H1 (cell line): ENCODE results near the gene SPATS2L. TPM values are rescaled to one million over a fixed set of nuclear protein-coding genes. Genes with fewer than 3 reads are reported as not detected.

Experiments used
- CTCF ChIA-PET: fragments of 300-600 bp; sonication (Branson Sonifier 250); formaldehyde crosslinking; loops from one replicate; lab custom pipeline; 2021; ENCODE audit not compliant: partially characterized antibody; lab: Charles Lee
- POLR2A ChIA-PET: fragments of 300-600 bp; sonication (Branson Sonifier 250); formaldehyde crosslinking; loops from one replicate; lab custom pipeline; 2021; ENCODE audit warnings: inconsistent platforms; ENCODE audit not compliant: partially characterized antibody; lab: Charles Lee
- DNase-seq, 2 experiments: peaks; one replicate each; pipeline versions ENCODE4 v3.0.0 to v3.0.0-alpha.2; 2010 to 2022; ENCODE audit warnings: low spot score in 2 of 2, low read depth in 1 of 2, mixed read lengths in 1 of 2
- FAIRE-seq: peaks from 2 replicates; lab custom pipeline; 2011; peaks lifted over from hg19 to GRCh38; lab: Jason Lieb, UNC
- H2AFZ ChIP-seq: 2 replicates; pipeline ENCODE4 v1.8.1; 2012; ENCODE audit warnings: low read length, inconsistent platforms
- H2AK5ac ChIP-seq: 2 replicates; pipeline ENCODE4 v1.6.1; 2013; ENCODE audit warnings: low read depth, low read length
- H2BK120ac ChIP-seq: replicated peaks from 2 replicates; pipeline ENCODE3; 2013; ENCODE audit warnings: low read depth, low read length, inconsistent platforms
- H2BK12ac ChIP-seq: 2 replicates; pipeline ENCODE4 v1.6.1; 2013; ENCODE audit warnings: low read depth, low read length
- H2BK15ac ChIP-seq: 2 replicates; pipeline ENCODE4 v1.6.1; 2013; ENCODE audit warnings: low read length
- H2BK20ac ChIP-seq: 2 replicates; pipeline ENCODE4 v1.6.1; 2013; ENCODE audit warnings: low read length
- H2BK5ac ChIP-seq: 2 replicates; pipeline ENCODE4 v1.6.1; 2013; ENCODE audit warnings: low read depth, low read length
- H3K14ac ChIP-seq: 2 replicates; pipeline ENCODE4 v1.6.1; 2013; ENCODE audit warnings: inconsistent platforms; ENCODE audit not compliant: insufficient read length
- H3K18ac ChIP-seq: 2 replicates; pipeline ENCODE4 v1.6.1; 2013; ENCODE audit warnings: low read length; ENCODE audit errors: extremely low read depth
- H3K23ac ChIP-seq: 2 replicates; pipeline ENCODE4 v1.6.1; 2013; ENCODE audit warnings: inconsistent platforms; ENCODE audit not compliant: insufficient read length
- H3K23me2 ChIP-seq: 2 replicates; pipeline ENCODE4 v1.6.1; 2013; ENCODE audit warnings: low read depth, low read length
- H3K27ac ChIP-seq: 2 replicates; pipeline ENCODE4 v1.6.1; 2011; ENCODE audit warnings: low read depth, low read length, inconsistent platforms
- H3K27me3 ChIP-seq, 4 experiments: replicated peaks in 1 of 4; 1 replicate in 1 of 4; 2 replicates in 3 of 4; pipeline versions ENCODE4 v1.6.1 to v1.8.1; 2011 to 2013; ENCODE audit warnings: low read length in 3 of 4, mild to moderate bottlenecking in 3 of 4, inconsistent platforms in 2 of 4, mixed read lengths in 2 of 4, moderate library complexity in 1 of 4; ENCODE audit not compliant: control insufficient read depth in 3 of 4, insufficient read depth in 3 of 4; ENCODE audit errors: extremely low read depth in 1 of 4
- H3K36me3 ChIP-seq, 4 experiments: 2 replicates each; pipeline versions ENCODE4 v1.6.1 to v1.8.1; 2011 to 2013; ENCODE audit warnings: mild to moderate bottlenecking in 4 of 4, low read length in 3 of 4, moderate library complexity in 2 of 4, control low read depth in 1 of 4, inconsistent platforms in 1 of 4; ENCODE audit not compliant: insufficient read depth in 4 of 4, control insufficient read depth in 2 of 4
- H3K4ac ChIP-seq: replicated peaks from 2 replicates; pipeline ENCODE3; 2013; ENCODE audit warnings: low read length, low read depth, mixed read lengths, inconsistent platforms; ENCODE audit not compliant: insufficient read length
- H3K4me1 ChIP-seq, 4 experiments: replicated peaks in 1 of 4; 1 replicate in 1 of 4; 2 replicates in 3 of 4; pipeline versions ENCODE4 v1.6.1 to v1.8.1; 2011 to 2013; ENCODE audit warnings: low read length in 3 of 4, inconsistent platforms in 2 of 4, mixed read lengths in 1 of 4; ENCODE audit not compliant: insufficient read depth in 4 of 4, control insufficient read depth in 3 of 4
- H3K4me2 ChIP-seq, 2 experiments: 2 replicates each; pipeline versions ENCODE4 v1.6.1 to v1.8.1; 2011 to 2013; ENCODE audit warnings: low read depth in 2 of 2, low read length in 2 of 2, control low read depth in 1 of 2, inconsistent platforms in 1 of 2, mild to moderate bottlenecking in 1 of 2; ENCODE audit not compliant: insufficient read depth in 1 of 2
- H3K4me3 ChIP-seq, 4 experiments: fragments of 200-600, 300-600 bp in 1 of 4; sonication (generic), shearing (Covaris generic), sonication (Bioruptor Twin) in 1 of 4; 2 replicates each; pipeline versions ENCODE4 v1.5.1 to v1.8.1; 2011 to 2016; ENCODE audit warnings: low read length in 4 of 4, low read depth in 3 of 4, control low read depth in 2 of 4, inconsistent platforms in 2 of 4, mild to moderate bottlenecking in 2 of 4, mixed read lengths in 1 of 4, moderate library complexity in 1 of 4; ENCODE audit not compliant: insufficient read depth in 2 of 4; ENCODE audit errors: extremely low read depth in 1 of 4
- H3K56ac ChIP-seq: replicated peaks from 2 replicates; pipeline ENCODE3; 2013; ENCODE audit warnings: low read depth, mild to moderate bottlenecking, mixed read lengths, low read length, inconsistent platforms; ENCODE audit not compliant: insufficient read length
- H3K79me1 ChIP-seq: 2 replicates; pipeline ENCODE4 v1.6.1; 2013; ENCODE audit warnings: low read depth, low read length, control low read depth
- H3K79me2 ChIP-seq, 2 experiments: 2 replicates each; pipeline versions ENCODE4 v1.6.1 to v1.8.1; 2012 to 2013; ENCODE audit warnings: low read length in 2 of 2, mild to moderate bottlenecking in 2 of 2, inconsistent platforms in 1 of 2; ENCODE audit not compliant: insufficient read depth in 2 of 2, control insufficient read depth in 1 of 2
- H3K9ac ChIP-seq, 4 experiments: replicated peaks in 1 of 4; 1 replicate in 1 of 4; 2 replicates in 3 of 4; pipeline versions ENCODE4 v1.6.1 to v1.8.1; 2011 to 2013; ENCODE audit warnings: low read depth in 3 of 4, low read length in 3 of 4, control low read depth in 2 of 4, mild to moderate bottlenecking in 2 of 4, moderate library complexity in 2 of 4, inconsistent platforms in 1 of 4; ENCODE audit errors: extremely low read depth in 1 of 4
- H3K9me3 ChIP-seq, 2 experiments: 2 replicates each; pipeline versions ENCODE4 v1.6.1 to v1.8.1; 2012 to 2013; ENCODE audit warnings: mild to moderate bottlenecking in 2 of 2, moderate library complexity in 2 of 2, control low read depth in 1 of 2, inconsistent platforms in 1 of 2, low read depth in 1 of 2, low read length in 1 of 2, mixed read lengths in 1 of 2; ENCODE audit not compliant: insufficient read depth in 2 of 2
- H4K20me1 ChIP-seq, 2 experiments: replicated peaks in 1 of 2; 2 replicates each; pipeline versions ENCODE3 to v1.8.1; 2011 to 2013; ENCODE audit warnings: inconsistent platforms in 2 of 2, low read length in 2 of 2, mild to moderate bottlenecking in 1 of 2; ENCODE audit not compliant: insufficient read depth in 2 of 2, control insufficient read depth in 1 of 2
- H4K5ac ChIP-seq: 2 replicates; pipeline ENCODE4 v1.6.1; 2013; ENCODE audit warnings: low read length, low read depth, mixed read lengths, inconsistent platforms; ENCODE audit not compliant: insufficient read length
- H4K8ac ChIP-seq: 2 replicates; pipeline ENCODE4 v1.8.0; 2013; ENCODE audit warnings: mild to moderate bottlenecking, moderate library complexity, low read length, inconsistent platforms; ENCODE audit not compliant: insufficient read depth; ENCODE audit errors: extremely low read depth
- H4K91ac ChIP-seq: replicated peaks from 2 replicates; pipeline ENCODE3; 2013; ENCODE audit warnings: low read length, mixed read lengths, inconsistent platforms; ENCODE audit not compliant: insufficient read length
- BCL11A ChIP-seq, 2 experiments: IDR thresholded peaks; one replicate each; pipeline ENCODE4 v1.6.1; 2011; ENCODE audit warnings: low read depth in 2 of 2, low read length in 2 of 2, mild to moderate bottlenecking in 2 of 2
- CBX5 ChIP-seq: fragments of 300-800, 300-1000 bp; sonication (generic); IDR thresholded peaks from 2 replicates; pipeline ENCODE4 v1.7.1; 2016; ENCODE audit warnings: antibody characterized with exemption, low read length, low read depth
- CHD1 ChIP-seq: IDR thresholded peaks from 2 replicates; pipeline ENCODE4 v1.6.1; 2012; ENCODE audit warnings: low read depth, low read length, improper control_type of control experiment
- EGR1 ChIP-seq: IDR thresholded peaks from 2 replicates; pipeline ENCODE4 v1.6.1; 2011; ENCODE audit warnings: low read depth, low read length, borderline replicate concordance
- HDAC6 ChIP-seq: IDR thresholded peaks from one replicate; pipeline ENCODE4 v1.7.1; 2012; ENCODE audit warnings: low read depth, mild to moderate bottlenecking, inconsistent platforms, low read length, moderate library complexity
- MAFK ChIP-seq: IDR thresholded peaks from 2 replicates; pipeline ENCODE4 v1.6.1; 2012; ENCODE audit warnings: low read depth, mild to moderate bottlenecking, improper control_type of control experiment, low read length
- MAX ChIP-seq: IDR thresholded peaks from 2 replicates; pipeline ENCODE4 v1.6.1; 2012; ENCODE audit warnings: inconsistent platforms
- NANOG ChIP-seq: IDR thresholded peaks from 2 replicates; pipeline ENCODE4 v1.6.1; 2011; ENCODE audit warnings: low read length, low read depth, mild to moderate bottlenecking, inconsistent platforms; ENCODE audit not compliant: insufficient read depth, poor library complexity, severe bottlenecking
- POLR2A ChIP-seq, 2 experiments: IDR thresholded peaks; 1 replicate in 1 of 2; 2 replicates in 1 of 2; pipeline ENCODE4 v1.6.1; 2011; ENCODE audit warnings: low read depth in 2 of 2, low read length in 2 of 2, mild to moderate bottlenecking in 2 of 2; ENCODE audit errors: control extremely low read depth in 1 of 2
- POLR2AphosphoS5 ChIP-seq: IDR thresholded peaks from 2 replicates; pipeline ENCODE4 v1.6.1; 2011; ENCODE audit warnings: low read depth, low read length
- RXRA ChIP-seq: IDR thresholded peaks from 2 replicates; pipeline ENCODE4 v1.6.1; 2011; ENCODE audit warnings: low read depth, mild to moderate bottlenecking, low read length, moderate library complexity; ENCODE audit not compliant: insufficient read depth
- SP2 ChIP-seq: IDR thresholded peaks from 2 replicates; pipeline ENCODE4 v1.6.1; 2012; ENCODE audit warnings: mild to moderate bottlenecking, low read length, inconsistent platforms
- SP4 ChIP-seq: IDR thresholded peaks from 2 replicates; pipeline ENCODE4 v1.6.1; 2012; ENCODE audit warnings: low read length, inconsistent platforms
- TEAD4 ChIP-seq: IDR thresholded peaks from 2 replicates; pipeline ENCODE4 v1.6.1; 2012; ENCODE audit warnings: low read depth, low read length, inconsistent platforms, mixed read lengths
- USF2 ChIP-seq: IDR thresholded peaks from 2 replicates; pipeline ENCODE4 v1.6.1; 2011; ENCODE audit warnings: low read length, improper control_type of control experiment
- WGBS, 2 experiments: shearing (Covaris generic) in 1 of 2; methylation state at CpG; one replicate each; pipeline versions ENCODE4 v1.1.6 to v1.1.7; 2013 to 2015; ENCODE audit warnings: low lambda C conversion rate in 2 of 2, mixed read lengths in 2 of 2, inconsistent platforms in 1 of 2, low coverage in 1 of 2, missing lambda C conversion rate in 1 of 2; ENCODE audit not compliant: insufficient replicate concordance in 2 of 2, insufficient coverage in 1 of 2, insufficient read length in 1 of 2; ENCODE audit errors: extremely low coverage in 1 of 2, missing lambda C conversion rate in 1 of 2; 5-methylcytosine and 5-hydroxymethylcytosine counted together
- polyA plus RNA-seq, 7 experiments: library from polyadenylated mRNA; depleted of rRNA in 3 of 7; stranded (reverse) in 5 of 7; unstranded in 2 of 7; fragments of >200 nt in 5 of 7; fragments of 200-250 nt in 2 of 7; gene quantifications; 1 replicate in 5 of 7; 2 replicates in 1 of 7; 4 replicates in 1 of 7; pipeline versions ENCODE4 v1.2.1 to v1.2.3, GENCODE V29; 2011 to 2013; ENCODE audit warnings: missing spikeins in 2 of 7, mixed read lengths in 2 of 7
- total RNA-seq: library from RNA; stranded (reverse); fragmentation: NEBNext Ultra II Directional; extraction: Animal tissue kit (Norgen Biotek cat#: 25700); gene quantifications from 2 replicates; pipeline ENCODE4 v1.2.1, GENCODE V29; 2021

Gene SPATS2L
- total and polyA plus RNA-seq, 2 of the 8 experiments (the other 6 are each of a cell fraction or from before 2014, with no cell fraction given), result 67.3 to 189 TPM

GRCh38 chr2:200258081-200258480 is 48.4 kb upstream of the SPATS2L start:
- H3K4me1 ChIP-seq, result no peaks in the 10 kb centered on the region; a peak in 1 of 7 replicates
- no peak overlapping the region for H3K27ac ChIP-seq
- no peak overlapping the region; the same call in 1 of the 2 replicates for H2AFZ ChIP-seq
- H3K18ac ChIP-seq, result no peak overlapping the region
- POLR2A ChIA-PET, result no interaction called here
- H4K8ac ChIP-seq, result no peak overlapping the region
- H2BK20ac ChIP-seq, result no peak overlapping the region
- H4K20me1 ChIP-seq, result no peaks in the 10 kb centered on the region
- H3K27me3 ChIP-seq, result no peaks in the 10 kb centered on the region
- no peaks in the 10 kb centered on the region for H3K79me2 ChIP-seq
- DNase-seq, result no peak
- H3K23me2 ChIP-seq, result no peaks in the 10 kb centered on the region
- H3K9me3 ChIP-seq, result peaks cover 6% of the 10 kb centered on the region in 2 experiments; a peak in 2 of 4 replicates
- H4K91ac ChIP-seq, result no peak overlapping the region
- H3K36me3 ChIP-seq, result no peaks in the 10 kb centered on the region
- FAIRE-seq, result no peak
- H2BK12ac ChIP-seq, result no peak overlapping the region
- H2AK5ac ChIP-seq, result no peak overlapping the region
- H3K4ac ChIP-seq, result no peak overlapping the region
- H4K5ac ChIP-seq, result no peak overlapping the region
- H3K4me3 ChIP-seq, result no peak overlapping the region
- CTCF ChIA-PET, result no interaction called here
- H3K4me2 ChIP-seq, result no peak overlapping the region
- no peak overlapping the region for H3K56ac ChIP-seq
- H3K14ac ChIP-seq, result no peak overlapping the region
- WGBS, 2 experiments, result 90% methylated on average over 5 of the region's 5 CpGs; no CpG with 5 or more reads in 1 of the 2 experiments
- no peak overlapping the region for H2BK15ac ChIP-seq
- no peak overlapping the region for H3K23ac ChIP-seq
- no peak overlapping the region for H3K9ac ChIP-seq
- H2BK120ac ChIP-seq, result no peak overlapping the region
- no peaks in the 10 kb centered on the region for H3K79me1 ChIP-seq
- H2BK5ac ChIP-seq, result no peak overlapping the region
- TF ChIP-seq CBX5, result no peak
- TF ChIP-seq SP4, result no peak
- no peak for TF ChIP-seq POLR2AphosphoS5
- TF ChIP-seq MAX, result no peak
- no peak for TF ChIP-seq TEAD4
- no peak for TF ChIP-seq NANOG
- no peak for TF ChIP-seq POLR2A (IDR thresholded peaks at IDR 0.05; ENCODE audit: control extremely low read depth in 1 of 2, low read depth in 2 of 2, low read length in 2 of 2)
- TF ChIP-seq HDAC6, result no peak
- TF ChIP-seq EGR1, result no peak
- no peak for TF ChIP-seq MAFK
- TF ChIP-seq BCL11A (IDR thresholded peaks at IDR 0.05; ENCODE audit: low read depth in 2 of 2, low read length in 2 of 2), result no peak
- no peak for TF ChIP-seq USF2
- TF ChIP-seq SP2, result no peak
- no peak for TF ChIP-seq CHD1
- TF ChIP-seq RXRA, result no peak
